ENCODE results near the gene ZNF827. TPM values are rescaled to one million over a fixed set of nuclear protein-coding genes. Genes with fewer than 3 reads are reported as not detected.

The ZNF827 gene
- total and polyA plus RNA-seq, 9 of the 15 experiments (the other 6 are each of a cell fraction or from before 2014, with no cell fraction given): 0.07 to 0.40 TPM; not detected in 7

GRCh38 chr4:145842224-145842887, 96.3 kb downstream of the ZNF827 start (continued):
- TF ChIP-seq AFF1 (IDR thresholded peaks at IDR 0.05; ENCODE audit: low read depth in 1 of 2, partially characterized antibody in 2 of 2) (no peak), NEUROD1 (IDR thresholded peaks at IDR 0.05; ENCODE audit: borderline replicate concordance, low read depth, low read length, partially characterized antibody) (no peak), ZNF121 (CRISPR knock-in tag; conservative IDR thresholded peaks at IDR 0.05) (no peak), RBM15 (IDR thresholded peaks at IDR 0.05; ENCODE audit: insufficient read depth, low read length) (no peak), BACH1 (tag; IDR thresholded peaks at IDR 0.05) (no peak), CBFA2T2 (conservative IDR thresholded peaks at IDR 0.05) (no peak), NR0B1 (IDR thresholded peaks at IDR 0.05; ENCODE audit: partially characterized antibody) (no peak)

Measured in K562 (cell line).